HL-60 (cell line): ENCODE measurements around the gene CDC42BPB.

Source experiments
- TF ChIP-seq, protein P1 (sequence below): IDR thresholded peaks from one replicate; pipeline ENCODE4 v1.5.1; 2011; ENCODE audit warnings: low read length, control low read depth, inconsistent platforms; ENCODE audit not compliant: insufficient read depth
- TF ChIP-seq, protein P2 (sequence below): IDR thresholded peaks from 2 replicates; pipeline ENCODE4 v1.6.1; 2012; ENCODE audit warnings: low read depth; ENCODE audit not compliant: insufficient replicate concordance

DNA sequence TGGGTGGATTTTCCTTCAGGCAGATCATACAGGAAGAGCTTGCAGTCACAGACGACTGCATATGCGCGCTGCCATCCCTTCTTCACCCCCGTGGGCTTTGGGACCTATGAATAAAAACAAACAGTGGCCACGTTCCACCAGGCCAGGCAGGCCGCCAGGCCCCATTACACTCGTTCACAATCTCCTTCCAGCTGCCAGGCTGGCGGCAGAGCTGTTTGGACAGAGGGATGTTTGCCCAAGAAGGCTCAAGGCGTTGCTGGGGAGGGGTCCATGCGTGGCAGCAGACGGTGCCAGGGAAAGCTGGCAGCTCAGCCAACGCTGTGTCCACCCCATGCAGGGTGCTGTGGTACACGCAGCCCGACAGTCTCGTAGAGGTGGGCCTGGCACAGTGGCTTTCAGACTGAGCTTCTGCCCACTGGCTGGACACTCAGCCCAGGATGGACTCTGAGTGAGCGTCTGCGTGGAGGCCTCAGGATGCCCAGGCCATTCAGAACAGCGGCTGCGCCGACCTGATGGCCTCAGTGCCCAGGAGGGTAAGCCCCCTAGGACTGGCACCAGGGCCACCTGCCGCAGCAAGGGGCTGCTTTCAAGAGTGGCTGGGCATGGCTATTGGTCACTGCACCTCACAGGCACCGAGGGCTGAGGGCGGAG lies 107.4 kb downstream of the CDC42BPB start:
- TF ChIP-seq, protein P1, sequence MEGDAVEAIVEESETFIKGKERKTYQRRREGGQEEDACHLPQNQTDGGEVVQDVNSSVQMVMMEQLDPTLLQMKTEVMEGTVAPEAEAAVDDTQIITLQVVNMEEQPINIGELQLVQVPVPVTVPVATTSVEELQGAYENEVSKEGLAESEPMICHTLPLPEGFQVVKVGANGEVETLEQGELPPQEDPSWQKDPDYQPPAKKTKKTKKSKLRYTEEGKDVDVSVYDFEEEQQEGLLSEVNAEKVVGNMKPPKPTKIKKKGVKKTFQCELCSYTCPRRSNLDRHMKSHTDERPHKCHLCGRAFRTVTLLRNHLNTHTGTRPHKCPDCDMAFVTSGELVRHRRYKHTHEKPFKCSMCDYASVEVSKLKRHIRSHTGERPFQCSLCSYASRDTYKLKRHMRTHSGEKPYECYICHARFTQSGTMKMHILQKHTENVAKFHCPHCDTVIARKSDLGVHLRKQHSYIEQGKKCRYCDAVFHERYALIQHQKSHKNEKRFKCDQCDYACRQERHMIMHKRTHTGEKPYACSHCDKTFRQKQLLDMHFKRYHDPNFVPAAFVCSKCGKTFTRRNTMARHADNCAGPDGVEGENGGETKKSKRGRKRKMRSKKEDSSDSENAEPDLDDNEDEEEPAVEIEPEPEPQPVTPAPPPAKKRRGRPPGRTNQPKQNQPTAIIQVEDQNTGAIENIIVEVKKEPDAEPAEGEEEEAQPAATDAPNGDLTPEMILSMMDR, result no peak
- TF ChIP-seq, protein P2, sequence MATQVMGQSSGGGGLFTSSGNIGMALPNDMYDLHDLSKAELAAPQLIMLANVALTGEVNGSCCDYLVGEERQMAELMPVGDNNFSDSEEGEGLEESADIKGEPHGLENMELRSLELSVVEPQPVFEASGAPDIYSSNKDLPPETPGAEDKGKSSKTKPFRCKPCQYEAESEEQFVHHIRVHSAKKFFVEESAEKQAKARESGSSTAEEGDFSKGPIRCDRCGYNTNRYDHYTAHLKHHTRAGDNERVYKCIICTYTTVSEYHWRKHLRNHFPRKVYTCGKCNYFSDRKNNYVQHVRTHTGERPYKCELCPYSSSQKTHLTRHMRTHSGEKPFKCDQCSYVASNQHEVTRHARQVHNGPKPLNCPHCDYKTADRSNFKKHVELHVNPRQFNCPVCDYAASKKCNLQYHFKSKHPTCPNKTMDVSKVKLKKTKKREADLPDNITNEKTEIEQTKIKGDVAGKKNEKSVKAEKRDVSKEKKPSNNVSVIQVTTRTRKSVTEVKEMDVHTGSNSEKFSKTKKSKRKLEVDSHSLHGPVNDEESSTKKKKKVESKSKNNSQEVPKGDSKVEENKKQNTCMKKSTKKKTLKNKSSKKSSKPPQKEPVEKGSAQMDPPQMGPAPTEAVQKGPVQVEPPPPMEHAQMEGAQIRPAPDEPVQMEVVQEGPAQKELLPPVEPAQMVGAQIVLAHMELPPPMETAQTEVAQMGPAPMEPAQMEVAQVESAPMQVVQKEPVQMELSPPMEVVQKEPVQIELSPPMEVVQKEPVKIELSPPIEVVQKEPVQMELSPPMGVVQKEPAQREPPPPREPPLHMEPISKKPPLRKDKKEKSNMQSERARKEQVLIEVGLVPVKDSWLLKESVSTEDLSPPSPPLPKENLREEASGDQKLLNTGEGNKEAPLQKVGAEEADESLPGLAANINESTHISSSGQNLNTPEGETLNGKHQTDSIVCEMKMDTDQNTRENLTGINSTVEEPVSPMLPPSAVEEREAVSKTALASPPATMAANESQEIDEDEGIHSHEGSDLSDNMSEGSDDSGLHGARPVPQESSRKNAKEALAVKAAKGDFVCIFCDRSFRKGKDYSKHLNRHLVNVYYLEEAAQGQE, result no peak
